ENCODE data around the gene EIF3I.

Gene EIF3I

DNA sequence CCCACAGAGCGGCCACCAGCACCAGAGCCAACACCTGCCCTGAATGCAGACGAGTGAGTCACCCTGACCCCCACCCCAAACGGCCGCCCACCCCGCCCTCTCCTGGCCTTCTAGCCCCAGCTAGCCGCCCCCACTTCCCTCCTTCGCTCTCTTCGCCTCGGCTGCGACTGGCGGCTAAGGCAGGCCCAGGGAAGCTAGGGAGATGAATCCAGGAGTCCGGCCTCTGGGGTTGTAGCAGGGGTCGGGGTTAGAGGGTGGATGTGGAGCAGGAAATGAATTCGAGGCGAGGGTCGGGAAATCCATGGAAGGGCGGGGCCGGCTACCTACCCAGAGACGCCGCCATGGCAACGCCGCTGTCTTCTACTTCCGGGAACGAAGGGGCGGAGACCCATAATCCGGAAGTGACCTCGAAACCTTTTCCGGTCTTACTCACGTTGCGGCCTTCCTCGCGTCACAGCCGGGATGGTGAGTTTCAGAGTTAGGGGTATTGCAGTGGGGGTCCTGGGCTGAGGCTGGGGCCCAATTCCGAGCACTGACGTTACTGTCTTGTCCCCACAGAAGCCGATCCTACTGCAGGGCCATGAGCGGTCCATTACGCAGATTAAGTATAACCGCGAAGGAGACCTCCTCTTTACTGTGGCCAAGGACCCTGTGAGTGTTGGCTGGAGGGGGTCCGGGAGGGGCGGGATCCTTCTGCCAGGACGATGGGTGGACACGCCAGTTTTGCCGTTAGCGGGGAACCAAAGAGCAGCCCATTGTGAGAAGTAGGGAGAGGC is at the start of gene EIF3I, which contains the start of gene TMEM234:
Gene EIF3I (plus strand): TSS at position 428 of the 776 bp plus-strand sequence. CDS start 35 bp downstream, at position 463.
Gene TMEM234 (minus strand): TSS at position 374 of the 776 bp plus-strand sequence. CDS start 31 bp downstream, at position 343.
- peak; percentile 80 to 88 for DNase-seq (ENCODE audit: low read depth in 2 of 2)

DNA sequence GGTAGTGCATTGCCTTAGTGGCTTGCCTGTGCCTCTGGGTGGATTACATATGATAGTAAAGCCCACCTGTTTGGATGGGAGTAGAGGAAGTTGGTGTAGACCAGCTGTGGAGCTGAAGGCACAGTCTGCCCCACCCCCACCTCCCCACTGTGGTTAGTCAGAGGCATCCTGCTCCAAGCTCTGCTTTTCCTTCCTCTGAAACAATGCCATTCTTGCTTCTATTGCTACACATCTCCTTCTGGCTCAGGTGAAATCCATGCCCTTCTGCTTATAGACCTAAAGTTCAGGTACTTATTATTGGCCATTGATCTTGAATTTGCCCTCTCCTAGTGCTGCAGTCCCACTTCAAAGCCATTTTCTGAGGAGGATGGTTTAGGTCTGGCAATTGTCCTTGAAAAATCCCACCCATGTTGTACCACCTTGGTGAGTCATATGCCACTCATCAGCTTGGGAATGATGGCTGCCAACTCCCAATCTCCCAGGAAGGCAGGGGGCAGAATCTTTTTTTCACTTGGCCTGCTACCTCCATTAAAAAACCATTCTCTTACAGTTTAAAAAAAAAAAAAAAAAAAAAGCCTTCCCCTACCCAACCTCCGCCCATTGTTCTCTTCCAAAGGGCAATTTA is 49.5 kb upstream of the EIF3I start:
- DNase-seq (ENCODE audit: low read depth in 2 of 2), result no peak

GRCh38 chr1:32178380-32179192 is 43.6 kb upstream of the EIF3I start:
- DNase-seq (ENCODE audit: low read depth in 2 of 2), result no peak

- DNase-seq (ENCODE audit: low read depth in 2 of 2), result no peak
Measured at GRCh38 chr1:32179193-32179442, 43.1 kb upstream of the EIF3I start.

GRCh38 chr1:32179443-32180185 is 42.6 kb upstream of the EIF3I start, which contains the start of gene TXLNA:
Gene TXLNA (plus strand): TSS chr1:32179675. CDS start chr1:32180346, 671 bp downstream.
- DNase-seq (ENCODE audit: low read depth in 2 of 2), result peak; percentile 76 to 88

DNA sequence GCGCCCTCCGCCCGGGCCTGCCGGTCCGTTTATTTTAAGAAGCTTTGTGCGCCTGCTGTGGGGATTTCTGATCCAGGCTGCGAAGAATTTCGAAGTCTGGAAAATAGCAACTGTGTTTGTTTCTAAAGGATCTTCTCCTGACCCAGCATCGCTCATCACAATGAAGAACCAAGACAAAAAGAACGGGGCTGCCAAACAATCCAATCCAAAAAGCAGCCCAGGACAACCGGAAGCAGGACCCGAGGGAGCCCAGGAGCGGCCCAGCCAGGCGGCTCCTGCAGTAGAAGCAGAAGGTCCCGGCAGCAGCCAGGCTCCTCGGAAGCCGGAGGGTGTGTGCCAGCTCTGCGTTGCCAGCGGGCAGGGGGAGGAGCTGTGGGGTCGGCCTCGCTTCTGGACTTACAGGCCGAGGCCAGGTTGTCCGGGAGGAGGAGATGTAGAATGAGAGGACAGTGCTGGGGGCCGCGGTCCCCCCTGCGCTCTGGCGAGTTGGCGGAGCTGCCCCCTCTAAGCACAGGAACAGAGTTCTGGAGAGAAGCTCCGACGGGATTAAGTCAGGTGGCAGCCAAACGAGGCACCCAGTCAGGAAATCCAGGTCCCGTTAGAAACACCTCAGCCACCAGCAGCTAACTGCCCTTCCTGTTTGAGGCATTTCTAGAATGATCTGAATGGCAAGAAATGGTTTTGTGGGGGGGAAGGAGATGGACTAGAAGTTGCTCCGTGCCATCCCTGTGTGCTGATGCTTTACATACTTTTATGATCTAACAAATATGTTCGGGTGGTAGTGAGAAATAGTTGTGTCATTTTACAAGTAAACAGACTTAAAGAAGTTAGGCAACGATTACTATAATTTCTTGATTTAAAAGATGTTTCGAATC is 41.8 kb upstream of the EIF3I start:
- DNase-seq (ENCODE audit: low read depth in 2 of 2), result no peak

DNA sequence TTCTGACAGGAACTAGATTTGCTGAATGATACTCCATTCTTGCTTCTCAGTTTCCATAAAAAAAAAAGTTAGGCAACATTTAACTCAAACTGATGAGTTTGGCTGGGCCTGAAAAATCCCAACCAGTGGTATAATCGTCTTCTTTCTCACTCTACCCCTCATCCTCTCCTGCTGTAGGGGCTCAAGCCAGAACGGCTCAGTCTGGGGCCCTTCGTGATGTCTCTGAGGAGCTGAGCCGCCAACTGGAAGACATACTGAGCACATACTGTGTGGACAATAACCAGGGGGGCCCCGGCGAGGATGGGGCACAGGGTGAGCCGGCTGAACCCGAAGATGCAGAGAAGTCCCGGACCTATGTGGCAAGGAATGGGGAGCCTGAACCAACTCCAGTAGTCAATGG is 41.1 kb upstream of the EIF3I start:
- DNase-seq (ENCODE audit: low read depth in 2 of 2), result no peak

DNA sequence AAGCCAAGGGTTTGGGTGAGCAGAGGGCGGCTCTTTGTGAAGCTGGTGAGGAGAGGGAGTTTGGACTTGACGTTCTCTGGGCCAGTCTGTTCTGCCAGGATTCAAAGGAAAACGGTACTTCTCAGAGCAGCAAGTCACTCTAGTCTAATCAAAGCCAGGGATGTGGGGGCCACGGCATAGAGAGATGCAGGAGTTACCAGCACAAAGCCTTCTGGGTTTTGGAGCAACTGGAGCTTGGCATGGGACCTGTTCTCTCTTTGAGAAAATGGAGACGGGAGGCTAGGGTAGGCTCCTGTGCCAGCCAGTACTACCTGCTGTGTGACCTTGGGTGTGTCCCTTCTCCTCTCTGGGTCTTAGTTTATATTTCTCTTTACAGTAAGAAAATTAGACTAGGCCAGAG is 40.6 kb upstream of the EIF3I start:
- no peak for DNase-seq (ENCODE audit: low read depth in 2 of 2)

DNA sequence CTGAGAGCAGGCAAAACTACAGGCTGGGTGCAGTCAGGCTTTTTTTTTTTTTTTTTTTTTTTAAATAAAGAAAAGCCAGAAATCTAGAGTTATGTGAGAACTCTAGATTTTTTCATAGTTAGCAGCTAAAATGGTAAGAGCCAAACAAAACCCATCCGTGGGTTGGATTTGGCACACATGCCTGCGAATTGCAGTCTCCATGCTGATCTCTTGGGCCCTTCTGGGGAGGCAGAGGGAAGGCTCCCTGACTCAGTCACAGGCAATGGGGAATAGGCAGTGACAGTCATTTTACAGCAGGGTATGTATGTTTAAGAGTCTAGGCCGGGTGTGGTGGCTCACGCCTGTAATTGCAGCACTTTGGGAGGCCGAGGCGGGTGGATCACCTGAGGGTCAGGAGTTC is 40.1 kb upstream of the EIF3I start:
- no peak for DNase-seq (ENCODE audit: low read depth in 2 of 2)

- no peak for DNase-seq (ENCODE audit: low read depth in 2 of 2)
Measured at GRCh38 chr1:32184650-32185049, 37.6 kb upstream of the EIF3I start.

DNA sequence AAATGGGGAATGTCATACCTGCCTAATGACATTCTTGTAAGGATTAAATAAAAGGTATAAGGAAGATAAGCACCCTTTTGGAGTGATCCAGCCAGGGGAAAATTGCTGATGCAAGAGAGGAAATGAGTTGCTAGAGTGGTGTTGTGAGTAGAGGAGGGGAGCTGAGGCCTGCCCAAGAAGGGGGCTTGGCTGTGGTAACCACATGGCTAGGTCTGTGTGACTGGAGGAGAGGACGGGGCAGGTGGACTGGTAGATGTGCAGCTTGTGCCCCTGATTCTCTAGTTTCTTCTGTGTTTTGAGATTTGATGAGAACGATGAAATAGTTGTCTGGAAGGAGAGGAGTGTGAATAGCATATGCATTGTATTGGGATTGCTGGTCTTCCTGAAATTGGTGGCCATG is 36.1 kb upstream of the EIF3I start:
- DNase-seq (ENCODE audit: low read depth in 2 of 2), result no peak

DNA sequence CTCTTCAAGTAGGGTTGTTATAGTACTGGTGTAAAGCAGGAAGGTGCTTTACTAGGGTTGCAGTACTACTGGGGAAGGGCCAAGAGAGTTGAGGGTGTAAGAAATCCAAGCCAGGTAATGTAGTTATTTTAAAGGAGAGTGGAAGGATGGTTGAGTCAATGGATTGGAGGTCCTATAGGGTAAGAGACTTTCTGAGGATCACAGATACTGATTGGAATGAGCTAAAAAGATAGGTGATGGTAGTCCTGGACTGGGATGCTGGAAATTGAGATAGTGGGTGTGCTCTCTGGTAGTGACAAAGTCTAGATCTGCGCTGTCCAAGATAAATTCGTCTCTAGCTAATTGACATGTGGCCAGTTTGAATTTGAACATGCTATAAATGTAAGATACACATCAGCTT is 35.7 kb upstream of the EIF3I start:
- no peak for DNase-seq (ENCODE audit: low read depth in 2 of 2)

DNA sequence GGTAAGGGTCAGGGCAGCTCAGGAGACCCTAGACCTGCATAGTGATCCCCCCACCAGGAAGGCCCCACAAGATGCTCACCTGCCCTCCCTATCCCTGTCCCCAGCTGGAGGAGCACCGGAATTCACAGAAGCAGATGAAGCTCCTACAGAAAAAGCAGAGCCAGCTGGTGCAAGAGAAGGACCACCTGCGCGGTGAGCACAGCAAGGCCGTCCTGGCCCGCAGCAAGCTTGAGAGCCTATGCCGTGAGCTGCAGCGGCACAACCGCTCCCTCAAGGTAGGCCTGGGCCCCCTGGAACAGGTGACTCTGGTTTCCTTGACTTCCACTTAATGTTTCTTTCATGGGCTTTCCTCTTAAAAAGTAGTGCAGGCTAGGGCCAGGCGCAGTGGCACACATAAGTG is 34.4 kb upstream of the EIF3I start:
- no peak for DNase-seq (ENCODE audit: low read depth in 2 of 2)

GRCh38 chr1:32192220-32192948 is 29.8 kb upstream of the EIF3I start:
- no peak for DNase-seq (ENCODE audit: low read depth in 2 of 2)

- no peak for DNase-seq (ENCODE audit: low read depth in 2 of 2)
Measured at GRCh38 chr1:32194984-32195383, 27.2 kb upstream of the EIF3I start.

- DNase-seq (ENCODE audit: low read depth in 2 of 2), result no peak
Measured at GRCh38 chr1:32195531-32195930, 26.7 kb upstream of the EIF3I start.

DNA sequence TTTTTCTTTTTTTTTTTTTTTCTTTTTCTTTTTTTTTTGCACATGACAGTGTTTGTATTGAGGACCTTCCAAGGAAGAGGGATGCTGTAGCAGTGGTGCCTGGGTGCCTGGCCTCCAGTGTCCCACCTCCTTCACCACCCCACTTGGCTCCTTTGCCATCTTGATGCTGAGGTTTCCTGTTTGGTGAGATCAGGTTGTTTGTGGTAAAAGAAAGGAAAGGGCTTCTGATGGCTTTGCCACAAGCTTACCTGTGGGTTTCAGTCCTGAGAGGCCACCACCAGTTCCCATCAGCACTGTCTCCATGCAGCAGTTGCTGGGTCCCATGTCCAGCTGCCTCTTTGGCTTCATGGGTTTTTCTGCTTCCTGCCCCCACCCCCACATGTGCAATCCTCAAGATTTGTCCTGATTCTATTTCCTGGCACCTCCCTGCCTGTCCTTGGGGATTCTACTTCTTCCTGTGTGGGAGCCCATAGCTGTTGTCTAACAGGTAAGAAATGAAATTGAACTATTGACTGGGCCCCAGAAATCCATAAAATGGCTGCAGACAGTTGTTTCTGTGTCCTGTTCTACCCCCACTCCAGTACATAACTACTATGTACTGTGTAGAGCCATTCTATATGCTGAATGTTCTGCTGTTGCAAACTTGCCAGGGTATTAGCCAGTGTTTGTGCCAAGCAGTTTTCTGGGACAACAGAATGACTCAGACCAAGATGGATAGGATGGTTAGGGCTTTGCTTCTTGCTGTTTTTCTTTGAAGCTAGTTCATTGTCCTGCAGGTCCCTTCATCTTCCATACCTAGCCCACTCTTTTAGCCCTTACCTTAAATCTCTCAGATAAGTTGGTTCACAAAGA is 26.0 kb upstream of the EIF3I start:
- DNase-seq (ENCODE audit: low read depth in 2 of 2), result no peak

GRCh38 chr1:32197074-32197473 is 25.1 kb upstream of the EIF3I start:
- no peak for DNase-seq (ENCODE audit: low read depth in 2 of 2)

GRCh38 chr1:32197837-32198236 is 24.4 kb upstream of the EIF3I start:
- DNase-seq (ENCODE audit: low read depth in 2 of 2), result no peak

Measured in stimulated activated CD4-positive, alpha-beta T cell treated with anti-CD3 and anti-CD28 coated beads, Interleukin-12 subunit alpha, Interleukin-12 subunit beta, amount 100 ng/mL, for 24 hours (primary cell).